HG02885 (cell line): ENCODE data around the gene HSDL2.
"Not testable (repeated sequence)": the region's sequence is repeated elsewhere in the genome, so short reads cannot be mapped to it uniquely, and the experiment has no call there.

Source experiments
- ATAC-seq: cut with Tn5 transposase; IDR thresholded peaks from one replicate; pipeline ENCODE4 v1.9.1; 2021; ENCODE audit warnings: mild to moderate bottlenecking; ENCODE audit not compliant: unreplicated experiment, poor library complexity

HSDL2 gene

GRCh38 chr9:112365257-112365656 is 14.7 kb upstream of the HSDL2 start:
- ATAC-seq, result not testable (repeated sequence)

GRCh38 chr9:112366591-112366990 is 13.3 kb upstream of the HSDL2 start:
- ATAC-seq, result no peak

DNA sequence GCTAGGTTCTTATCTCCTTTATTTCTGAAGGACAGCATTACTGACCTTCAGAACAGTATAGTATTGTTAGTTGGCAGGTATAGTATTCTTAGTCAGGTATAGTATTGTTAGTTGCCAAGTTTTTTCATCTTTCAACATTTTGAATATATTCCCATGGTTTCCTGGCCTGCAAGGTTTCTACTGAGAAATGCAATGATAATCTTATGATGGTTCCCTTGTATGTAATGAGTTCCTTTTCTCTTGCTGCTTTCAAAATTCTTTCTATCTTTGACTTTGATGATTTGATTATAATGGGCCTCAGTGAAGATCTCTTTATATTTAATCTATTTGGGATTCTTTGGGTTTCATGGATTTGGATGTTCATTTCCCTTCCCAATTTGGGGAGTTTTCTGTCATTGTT is 12.4 kb upstream of the HSDL2 start:
- ATAC-seq, result no peak

- ATAC-seq, result no peak
Measured at GRCh38 chr9:112369817-112370216, 10.1 kb upstream of the HSDL2 start.

DNA sequence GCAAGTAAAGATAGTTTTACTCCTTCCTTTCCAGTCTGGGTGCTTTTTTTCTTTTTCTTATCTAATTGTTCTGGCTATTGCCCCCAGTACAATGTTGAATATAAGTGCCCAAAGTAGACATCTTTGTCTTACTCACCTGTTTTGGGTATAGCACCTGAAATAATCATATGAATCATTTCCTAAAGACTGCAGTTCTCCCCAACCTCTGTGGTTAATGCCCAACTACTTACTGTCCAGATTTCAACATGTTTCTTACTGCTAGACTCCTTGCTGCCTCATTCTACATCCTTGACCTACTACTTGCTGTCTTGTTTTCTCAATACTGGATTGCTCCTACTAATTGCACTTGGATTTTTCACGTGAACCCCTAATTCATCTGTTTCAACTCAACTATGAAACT is 8.8 kb upstream of the HSDL2 start:
- ATAC-seq, result no peak

DNA sequence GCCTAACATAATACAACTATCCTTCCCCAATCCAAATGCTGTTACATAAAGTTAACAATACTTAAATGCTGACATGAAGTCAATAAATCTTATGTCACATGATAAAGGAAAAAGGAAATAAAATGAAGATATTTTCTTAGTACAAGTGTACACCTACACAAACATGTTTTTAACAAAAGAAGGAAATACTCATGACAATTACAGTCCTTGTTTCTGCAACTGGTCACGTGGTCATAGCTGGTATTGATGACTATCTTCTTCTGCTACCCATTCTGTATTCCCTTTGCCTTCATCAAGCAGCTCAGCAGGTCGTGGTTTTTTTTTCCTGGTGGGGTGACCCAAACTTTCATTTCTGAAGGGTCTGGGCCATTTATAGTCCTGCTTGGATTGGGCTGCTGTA is 6.2 kb upstream of the HSDL2 start:
- ATAC-seq, result not testable (repeated sequence)

DNA sequence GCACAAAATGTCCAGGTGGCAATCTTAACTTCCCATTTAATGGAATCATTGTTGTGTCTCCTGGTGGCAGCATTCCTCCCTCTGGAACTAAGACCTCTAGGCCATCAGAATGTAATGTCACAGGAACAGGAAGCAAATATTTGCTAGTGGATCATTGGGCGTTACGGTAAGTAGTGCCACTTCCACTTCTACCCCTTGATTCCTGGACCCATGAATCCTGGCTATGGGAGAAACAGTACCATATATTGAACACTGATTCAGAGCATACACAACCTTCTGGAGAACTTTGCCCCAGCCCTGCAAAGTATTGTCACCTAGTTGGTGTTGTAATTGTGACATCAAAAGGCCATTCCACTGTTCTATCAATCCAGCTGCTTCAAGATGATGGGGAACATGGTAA is 5.7 kb upstream of the HSDL2 start:
- ATAC-seq, result not testable (repeated sequence)

GRCh38 chr9:112375361-112375760 is 4.5 kb upstream of the HSDL2 start:
- ATAC-seq, result no peak

DNA sequence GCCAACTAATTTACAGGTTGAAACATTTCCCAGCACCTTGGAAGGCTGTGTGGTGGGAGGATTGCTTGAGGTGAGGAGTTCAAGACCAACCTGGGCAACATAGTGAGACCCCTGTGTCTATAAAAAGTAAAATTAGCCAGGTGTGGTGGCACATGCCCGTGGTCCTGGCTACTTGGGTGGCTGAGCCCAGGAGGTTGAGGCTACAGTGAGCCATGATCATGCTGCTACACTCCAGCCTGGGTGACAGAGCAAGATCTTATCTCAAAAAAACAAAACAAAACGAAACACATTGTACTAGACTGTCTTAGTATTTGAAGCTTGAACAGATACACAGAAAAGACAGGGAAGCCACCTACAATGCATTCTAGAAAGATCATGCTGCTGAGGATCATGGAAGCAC is 2.8 kb upstream of the HSDL2 start:
- ATAC-seq, result no peak

- no peak for ATAC-seq
Measured at GRCh38 chr9:112377684-112378327, 2.1 kb upstream of the HSDL2 start.

- ATAC-seq, result peak; percentile 13
Measured at GRCh38 chr9:112378328-112379176, 1.4 kb upstream of the HSDL2 start.

- ATAC-seq, result peak; percentile 88
Measured at GRCh38 chr9:112379177-112380101, 469 bp upstream of the HSDL2 start.

DNA sequence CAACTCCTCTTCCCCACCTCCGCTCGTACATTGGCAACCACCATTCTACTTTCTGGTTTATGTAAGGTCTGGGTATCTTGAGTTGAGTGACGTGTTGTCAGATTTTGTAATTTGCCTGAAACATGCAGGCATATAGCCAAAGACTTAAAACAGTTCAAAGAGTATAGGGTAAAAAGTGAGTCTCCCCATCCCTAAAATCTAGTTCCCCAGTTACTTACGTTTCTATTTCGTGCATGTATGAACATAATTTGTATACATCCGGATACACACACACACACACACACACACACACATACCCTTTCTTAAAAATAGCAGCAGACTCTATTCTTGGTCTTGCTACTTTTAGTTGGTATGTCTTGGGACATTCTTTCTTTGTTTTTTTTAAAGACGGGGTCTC is 915 bp downstream of the HSDL2 start:
- ATAC-seq, result no peak

GRCh38 chr9:112382066-112382465 is 2.2 kb downstream of the HSDL2 start:
- ATAC-seq, result no peak

- ATAC-seq, result no peak
Measured at GRCh38 chr9:112382501-112383364, 2.8 kb downstream of the HSDL2 start.

DNA sequence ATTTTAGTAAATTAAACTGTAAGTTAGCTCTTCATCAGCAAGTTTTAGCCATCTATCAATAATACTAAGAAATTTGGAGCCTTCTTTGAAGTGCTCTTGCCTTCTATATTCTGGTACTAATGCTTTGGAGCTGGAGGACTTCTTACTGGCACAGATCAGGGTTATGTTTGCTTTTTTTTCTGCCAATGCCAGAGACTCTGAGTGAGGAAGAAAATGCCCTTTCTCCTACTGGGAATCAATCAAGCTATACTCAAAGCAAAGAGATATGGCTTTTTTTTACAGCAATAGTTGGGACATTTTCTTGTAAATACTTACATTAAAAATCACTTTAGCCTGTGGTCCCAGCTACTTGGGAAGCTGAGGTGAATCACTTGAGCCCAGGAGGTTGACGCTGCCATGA is 4.3 kb downstream of the HSDL2 start:
- ATAC-seq, result no peak

GRCh38 chr9:112384690-112385089 is 4.8 kb downstream of the HSDL2 start:
- ATAC-seq, result no peak

DNA sequence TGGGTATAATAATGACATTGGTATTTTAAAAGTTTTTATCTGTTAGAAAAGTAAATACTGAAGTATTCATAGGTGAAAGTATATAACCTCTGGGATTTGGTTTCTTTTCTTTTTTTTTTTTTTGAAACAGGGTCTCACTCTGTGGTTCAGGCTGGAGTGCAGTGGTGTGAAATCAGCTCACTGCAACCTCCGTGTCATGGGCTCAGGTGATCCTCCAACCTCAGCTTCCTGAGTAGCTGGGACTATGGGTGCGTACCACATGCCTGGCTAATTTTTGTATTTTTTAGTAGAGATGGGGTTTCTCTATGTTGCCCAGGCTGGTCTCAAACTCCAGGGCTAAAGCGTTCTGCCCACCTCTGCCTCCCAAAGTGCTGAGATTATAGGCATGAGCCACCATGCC is 7.2 kb downstream of the HSDL2 start:
- no peak for ATAC-seq

DNA sequence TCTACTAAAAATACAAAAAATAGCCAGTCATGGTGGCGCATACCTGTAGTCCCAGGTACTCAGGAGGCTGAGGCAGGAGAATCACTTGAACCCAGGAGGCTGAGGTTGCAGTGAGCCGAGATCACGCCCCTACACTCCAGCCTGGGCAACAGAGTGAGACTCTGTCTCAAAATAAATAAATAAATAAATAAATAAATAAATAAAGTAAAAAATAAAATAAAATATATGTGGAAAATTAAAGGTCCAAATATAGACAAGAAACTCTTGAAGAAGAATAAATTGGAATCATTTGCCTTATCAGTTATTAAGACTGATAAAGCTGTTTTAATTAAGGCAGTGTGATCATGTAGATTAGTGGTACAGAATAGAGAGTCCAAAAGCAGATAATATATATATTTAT is 10.0 kb downstream of the HSDL2 start:
- not testable (repeated sequence) for ATAC-seq
